Measurements from ENCODE around the gene TOP2A.
"Not testable (repeated sequence)": the region's sequence is repeated elsewhere in the genome, so short reads cannot be mapped to it uniquely, and the experiment has no call there.

The TOP2A gene

GRCh38 chr17:40409540-40409939 lies 8.2 kb downstream of the TOP2A start:
- in situ Hi-C loops (cut with HindIII; ENCODE audit: low pct_ligation_motif_present, low pct_unique_long_range_greater_than_20kb, low sequenced_read_pairs); DNase-seq: not testable (repeated sequence)

- in situ Hi-C loops (cut with HindIII; ENCODE audit: low pct_ligation_motif_present, low pct_unique_long_range_greater_than_20kb, low sequenced_read_pairs) = no loop called here
- DNase-seq = no peak
Observed at GRCh38 chr17:40407460-40407859, 10.2 kb downstream of the TOP2A start.

DNA sequence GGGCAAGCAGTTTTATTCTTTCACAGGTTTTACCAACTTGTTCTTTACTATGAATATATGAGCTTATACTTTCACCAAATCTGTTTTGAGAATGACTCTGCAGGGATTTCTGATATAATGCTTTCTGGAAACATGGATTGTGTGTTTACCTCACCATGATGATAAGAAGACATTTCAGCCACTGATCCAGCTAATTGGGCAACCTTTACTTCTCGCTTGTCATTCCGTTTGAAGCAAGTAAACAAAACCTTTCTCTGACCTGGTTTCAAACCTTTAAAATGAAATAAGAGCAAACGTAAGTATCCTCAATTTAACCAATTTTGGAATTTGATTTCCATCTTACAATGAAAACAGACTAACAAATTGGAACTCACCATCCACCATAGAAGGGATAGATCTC lies 13.7 kb downstream of the TOP2A start:
- in situ Hi-C loops (cut with HindIII; ENCODE audit: low pct_ligation_motif_present, low pct_unique_long_range_greater_than_20kb, low sequenced_read_pairs) = no loop called here
- DNase-seq = no peak

DNA sequence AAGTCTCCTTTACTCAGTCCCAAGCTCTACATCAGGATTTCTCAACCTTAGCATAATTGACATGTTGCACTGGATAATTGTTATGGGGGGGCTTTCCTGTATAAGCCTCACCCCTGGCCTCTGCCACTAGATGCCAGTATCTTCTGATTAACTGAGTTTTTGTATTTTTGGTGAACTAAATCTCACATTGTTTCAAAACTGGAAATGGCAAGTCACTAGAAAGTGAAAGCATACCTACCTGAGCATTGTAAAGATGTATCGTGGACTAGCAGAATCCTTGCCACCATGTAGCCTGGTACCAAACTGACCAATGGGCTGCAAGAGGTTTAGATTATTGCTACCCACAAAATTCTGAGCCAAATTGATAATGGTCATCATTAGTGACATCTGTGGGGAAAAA lies 15.0 kb downstream of the TOP2A start:
- no peak for DNase-seq
- in situ Hi-C loops (cut with HindIII; ENCODE audit: low pct_ligation_motif_present, low pct_unique_long_range_greater_than_20kb, low sequenced_read_pairs) = no loop called here

GRCh38 chr17:40399185-40399584 lies 18.5 kb downstream of the TOP2A start:
- in situ Hi-C loops (cut with HindIII; ENCODE audit: low pct_ligation_motif_present, low pct_unique_long_range_greater_than_20kb, low sequenced_read_pairs) = no loop called here
- peak; percentile 78 for DNase-seq

GRCh38 chr17:40386555-40386954 lies 31.1 kb downstream of the TOP2A start:
- in situ Hi-C loops (cut with HindIII; ENCODE audit: low pct_ligation_motif_present, low pct_unique_long_range_greater_than_20kb, low sequenced_read_pairs); DNase-seq: not testable (repeated sequence)

- in situ Hi-C loops (cut with HindIII; ENCODE audit: low pct_ligation_motif_present, low pct_unique_long_range_greater_than_20kb, low sequenced_read_pairs) = no loop called here
- DNase-seq = no peak
Observed at GRCh38 chr17:40382251-40382650, 35.4 kb downstream of the TOP2A start.

DNA sequence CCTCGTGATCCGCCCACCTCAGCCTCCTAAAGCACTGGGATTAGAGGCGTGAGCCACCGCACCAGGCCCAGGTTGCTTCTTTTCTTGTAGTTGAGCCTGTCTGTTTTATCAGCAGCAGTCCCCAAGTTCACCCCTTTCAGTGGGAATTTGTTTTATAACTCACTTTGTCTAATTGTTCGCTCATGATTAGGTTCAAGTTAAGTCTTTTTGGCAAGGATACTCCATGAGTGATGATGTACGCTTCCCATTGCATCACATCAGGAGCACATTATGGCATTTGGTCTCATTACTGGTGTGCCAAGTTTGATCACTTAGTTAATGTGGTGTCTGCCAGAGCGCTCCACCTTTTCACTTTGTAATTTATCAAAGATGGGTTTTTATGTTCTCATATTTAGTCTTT lies 38.7 kb downstream of the TOP2A start:
- DNase-seq = no peak
- in situ Hi-C loops (cut with HindIII; ENCODE audit: low pct_ligation_motif_present, low pct_unique_long_range_greater_than_20kb, low sequenced_read_pairs) = no loop called here

DNA sequence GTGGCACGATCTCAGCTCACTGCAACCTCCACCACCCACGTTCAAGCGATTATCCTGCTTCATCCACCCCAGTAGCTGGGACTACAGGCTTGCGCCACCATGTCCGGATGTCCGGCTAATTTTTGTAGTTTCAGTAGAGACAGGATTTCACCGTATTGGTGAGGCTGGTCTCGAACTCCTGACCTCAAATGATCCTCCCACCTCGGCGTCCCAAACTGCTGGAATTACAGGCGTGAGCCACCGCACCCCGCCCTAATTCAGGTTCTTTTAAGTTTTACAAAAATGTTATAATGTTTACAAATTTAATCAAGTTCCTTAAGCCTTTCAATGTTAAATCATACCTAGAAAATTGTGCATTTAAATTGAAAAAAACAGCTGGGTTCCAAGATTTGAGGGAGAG lies 39.9 kb downstream of the TOP2A start:
- in situ Hi-C loops (cut with HindIII; ENCODE audit: low pct_ligation_motif_present, low pct_unique_long_range_greater_than_20kb, low sequenced_read_pairs) = no loop called here
- no peak for DNase-seq

GRCh38 chr17:40376541-40376940 lies 41.2 kb downstream of the TOP2A start:
- DNase-seq; in situ Hi-C loops (cut with HindIII; ENCODE audit: low pct_ligation_motif_present, low pct_unique_long_range_greater_than_20kb, low sequenced_read_pairs): not testable (repeated sequence)

DNA sequence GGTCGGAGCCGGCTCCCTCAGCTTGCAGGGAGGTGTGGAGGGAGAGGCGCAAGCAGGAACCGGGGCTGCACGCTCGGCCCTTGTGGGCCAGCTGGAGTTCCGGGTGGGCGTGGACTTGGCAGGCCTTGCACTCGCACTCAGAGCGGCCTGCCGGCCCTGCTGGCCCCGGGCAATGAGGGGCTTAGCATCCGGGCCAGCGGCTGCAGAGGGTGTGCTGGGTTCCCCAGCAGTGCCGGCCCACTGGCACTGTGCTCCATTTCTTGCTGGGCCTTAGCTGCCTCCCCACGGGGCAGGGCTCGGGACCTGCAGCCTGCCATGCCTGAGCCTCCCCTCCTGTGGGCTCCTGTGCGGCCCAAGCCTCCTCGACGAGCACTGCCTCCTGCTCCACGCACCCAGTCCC lies 41.9 kb downstream of the TOP2A start:
- DNase-seq; in situ Hi-C loops (cut with HindIII; ENCODE audit: low pct_ligation_motif_present, low pct_unique_long_range_greater_than_20kb, low sequenced_read_pairs): not testable (repeated sequence)

DNA sequence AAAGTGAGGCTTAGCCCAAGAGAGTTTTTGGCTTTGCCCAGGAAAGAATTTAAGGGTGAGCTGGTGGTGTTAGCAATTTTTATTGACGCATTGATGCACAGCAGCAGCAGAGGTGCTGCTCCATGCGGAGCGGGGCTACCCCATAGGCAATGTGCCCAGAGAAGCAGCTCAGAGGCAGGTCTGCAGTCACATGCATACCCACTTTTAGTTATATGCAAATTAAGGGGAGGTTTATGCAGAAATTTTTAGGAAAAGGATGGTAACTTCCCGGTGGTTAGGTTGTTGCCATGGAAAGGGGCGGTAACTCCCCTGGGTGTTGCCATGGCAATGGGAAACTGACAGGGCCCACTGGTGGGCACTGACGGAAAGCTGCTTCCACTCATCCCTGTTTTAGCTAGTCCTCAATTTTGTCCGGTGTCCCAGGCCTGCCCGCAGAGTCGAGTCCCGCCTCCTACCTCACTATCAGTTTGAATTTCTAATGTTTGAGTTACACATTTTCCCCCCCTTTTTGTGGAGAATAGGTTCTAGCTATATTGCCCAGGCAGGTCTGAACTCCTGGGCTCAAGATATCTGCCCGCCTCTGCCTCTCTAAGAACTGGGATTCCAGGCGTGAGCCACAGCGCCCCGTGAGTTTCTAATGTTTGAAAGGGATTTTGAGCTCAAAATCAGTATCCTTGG lies 42.7 kb downstream of the TOP2A start:
- no peak for DNase-seq
- in situ Hi-C loops (cut with HindIII; ENCODE audit: low pct_ligation_motif_present, low pct_unique_long_range_greater_than_20kb, low sequenced_read_pairs) = no loop called here

GRCh38 chr17:40373999-40374398 lies 43.7 kb downstream of the TOP2A start:
- in situ Hi-C loops (cut with HindIII; ENCODE audit: low pct_ligation_motif_present, low pct_unique_long_range_greater_than_20kb, low sequenced_read_pairs) = no loop called here
- no peak for DNase-seq

DNA sequence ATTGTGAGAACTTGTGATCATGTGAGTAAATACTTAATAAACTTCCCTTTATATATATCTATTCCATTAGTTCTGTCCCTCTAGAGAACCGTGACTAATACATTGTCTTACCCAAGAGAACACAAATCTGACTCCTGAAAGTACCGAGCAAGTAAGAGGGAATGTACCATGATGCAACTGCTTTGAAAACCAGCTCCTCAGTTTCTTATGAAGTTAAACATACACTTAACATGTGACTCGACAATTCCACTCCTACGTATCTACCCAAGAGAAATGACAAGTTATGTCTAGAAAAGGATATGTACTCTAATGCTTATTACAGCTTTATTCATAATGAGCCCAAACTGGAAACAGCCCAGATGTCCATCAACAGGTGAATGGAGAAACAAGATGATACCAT lies 44.4 kb downstream of the TOP2A start:
- DNase-seq = no peak
- in situ Hi-C loops (cut with HindIII; ENCODE audit: low pct_ligation_motif_present, low pct_unique_long_range_greater_than_20kb, low sequenced_read_pairs) = no loop called here

- DNase-seq; in situ Hi-C loops (cut with HindIII; ENCODE audit: low pct_ligation_motif_present, low pct_unique_long_range_greater_than_20kb, low sequenced_read_pairs): not testable (repeated sequence)
Observed at GRCh38 chr17:40372644-40373043, 45.1 kb downstream of the TOP2A start.

DNA sequence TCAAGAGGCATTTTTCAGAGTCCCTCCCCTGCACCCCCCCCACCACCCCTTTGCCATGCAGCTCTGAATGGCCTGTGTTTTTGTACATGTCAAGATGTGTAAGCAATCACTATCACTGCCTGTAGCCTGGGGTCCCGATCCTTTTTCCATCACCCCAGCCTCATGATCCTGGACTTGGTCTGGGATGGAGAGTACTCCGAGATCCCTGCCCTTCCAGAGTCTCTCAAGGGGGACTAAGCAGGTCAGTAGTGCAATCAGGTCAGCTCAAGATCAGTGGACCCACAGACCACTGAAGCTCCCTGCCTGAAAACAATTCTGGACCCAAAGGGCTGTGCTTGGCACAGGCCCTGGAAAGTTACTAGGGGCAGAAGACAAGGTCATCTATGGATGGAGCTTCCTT lies 45.7 kb downstream of the TOP2A start:
- DNase-seq = no peak
- in situ Hi-C loops (cut with HindIII; ENCODE audit: low pct_ligation_motif_present, low pct_unique_long_range_greater_than_20kb, low sequenced_read_pairs) = no loop called here

DNA sequence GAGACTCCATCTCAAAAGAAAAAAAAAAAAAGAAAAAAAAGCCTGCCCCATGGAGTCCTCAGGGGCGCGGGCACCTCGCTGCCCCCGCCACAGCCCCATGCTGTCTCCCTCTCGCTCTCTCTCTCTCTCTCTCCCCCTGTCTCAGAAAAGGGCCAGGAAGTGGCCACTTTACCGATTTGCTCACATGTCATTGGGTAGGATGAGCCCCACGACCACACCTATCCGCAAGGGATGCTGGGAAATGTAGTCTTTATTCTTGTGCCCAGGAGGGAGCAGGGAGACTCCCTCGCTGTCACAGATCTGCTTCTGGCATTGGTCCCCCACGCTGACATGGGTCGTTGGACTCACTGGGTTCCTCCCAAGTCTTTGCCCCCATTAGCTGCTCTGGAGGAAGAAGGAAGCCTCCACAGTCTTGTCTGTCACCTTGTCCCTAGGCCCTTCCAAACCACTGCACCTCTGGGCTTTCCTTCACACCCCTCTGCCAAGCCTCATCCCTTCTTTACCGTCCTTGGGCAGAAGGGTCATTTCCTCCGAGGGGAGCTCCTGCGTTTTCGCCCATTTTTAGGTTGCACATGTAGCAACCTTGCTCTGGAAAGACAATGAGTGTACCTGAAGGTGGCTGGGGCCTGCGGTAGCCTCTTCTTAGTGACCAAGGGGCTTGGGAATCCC lies 46.3 kb downstream of the TOP2A start:
- no peak for DNase-seq

GRCh38 chr17:40369923-40370322 lies 47.8 kb downstream of the TOP2A start:
- no peak for DNase-seq
- in situ Hi-C loops (cut with HindIII; ENCODE audit: low pct_ligation_motif_present, low pct_unique_long_range_greater_than_20kb, low sequenced_read_pairs) = no loop called here

More for the DNA sequence above, 46.3 kb downstream of the TOP2A start:
- in situ Hi-C loops (cut with HindIII; ENCODE audit: low pct_ligation_motif_present, low pct_unique_long_range_greater_than_20kb, low sequenced_read_pairs) = no loop called here

DNA sequence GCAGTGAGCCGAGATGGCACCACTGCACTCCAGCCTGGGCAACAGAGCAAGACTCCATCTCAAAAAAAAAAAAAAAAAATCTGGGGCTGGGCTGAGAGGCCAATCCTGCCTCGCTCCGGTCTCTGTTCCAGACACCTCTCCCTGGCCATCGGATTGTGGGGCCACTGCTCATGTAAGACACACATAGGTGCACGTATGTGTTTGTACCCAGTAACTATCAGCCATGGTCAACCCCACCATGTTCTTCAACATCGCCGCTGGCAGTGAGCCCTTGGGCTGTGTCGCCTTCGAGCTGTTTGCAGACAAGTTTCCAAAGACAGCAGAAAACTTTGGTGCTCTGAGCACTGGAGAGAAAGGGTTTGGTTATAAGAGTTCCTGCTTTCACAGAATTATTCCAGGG lies 50.0 kb downstream of the TOP2A start:
- in situ Hi-C loops (cut with HindIII; ENCODE audit: low pct_ligation_motif_present, low pct_unique_long_range_greater_than_20kb, low sequenced_read_pairs); DNase-seq: not testable (repeated sequence)

- in situ Hi-C loops (cut with HindIII; ENCODE audit: low pct_ligation_motif_present, low pct_unique_long_range_greater_than_20kb, low sequenced_read_pairs) = no loop called here
- no peak for DNase-seq
Observed at GRCh38 chr17:40366861-40367518, 50.7 kb downstream of the TOP2A start.
